ENCODE results near the gene DDI2.

DNA sequence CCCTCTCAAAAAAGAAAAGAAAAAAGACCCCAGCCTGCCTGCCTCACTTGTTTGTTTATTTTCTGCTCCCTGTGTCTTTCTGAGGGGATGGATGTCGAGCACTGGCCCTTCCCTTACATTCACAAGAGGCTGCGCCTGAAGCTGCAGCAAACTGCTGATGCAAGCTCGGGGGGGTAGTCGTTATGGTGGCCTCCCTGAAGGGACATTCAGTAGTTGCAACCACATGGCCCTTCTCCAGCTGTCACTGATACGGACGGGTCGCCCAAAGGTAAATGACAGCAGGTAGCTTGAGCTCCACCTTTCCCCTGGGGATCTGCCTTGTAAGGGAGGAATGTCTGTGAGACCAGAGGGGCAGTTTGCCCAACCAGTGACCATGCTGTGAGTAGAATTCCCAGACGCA is 84.5 kb downstream of the DDI2 start:
- TF ChIP-seq RAD21 (IDR thresholded peaks at IDR 0.05) (no peak), SP1 (IDR thresholded peaks at IDR 0.05) (no peak)
